GM19324 (cell line): Measurements from ENCODE around the gene ASAP3.
"Not testable (repeated sequence)": the region's sequence is repeated elsewhere in the genome, so short reads cannot be mapped to it uniquely, and the experiment has no call there.

Experiments used
- ATAC-seq: cut with Tn5 transposase; IDR thresholded peaks from one replicate; pipeline ENCODE4 v1.9.1; 2021; ENCODE audit warnings: mild to moderate bottlenecking, moderate library complexity; ENCODE audit not compliant: unreplicated experiment, low FRiP score

Gene ASAP3

DNA sequence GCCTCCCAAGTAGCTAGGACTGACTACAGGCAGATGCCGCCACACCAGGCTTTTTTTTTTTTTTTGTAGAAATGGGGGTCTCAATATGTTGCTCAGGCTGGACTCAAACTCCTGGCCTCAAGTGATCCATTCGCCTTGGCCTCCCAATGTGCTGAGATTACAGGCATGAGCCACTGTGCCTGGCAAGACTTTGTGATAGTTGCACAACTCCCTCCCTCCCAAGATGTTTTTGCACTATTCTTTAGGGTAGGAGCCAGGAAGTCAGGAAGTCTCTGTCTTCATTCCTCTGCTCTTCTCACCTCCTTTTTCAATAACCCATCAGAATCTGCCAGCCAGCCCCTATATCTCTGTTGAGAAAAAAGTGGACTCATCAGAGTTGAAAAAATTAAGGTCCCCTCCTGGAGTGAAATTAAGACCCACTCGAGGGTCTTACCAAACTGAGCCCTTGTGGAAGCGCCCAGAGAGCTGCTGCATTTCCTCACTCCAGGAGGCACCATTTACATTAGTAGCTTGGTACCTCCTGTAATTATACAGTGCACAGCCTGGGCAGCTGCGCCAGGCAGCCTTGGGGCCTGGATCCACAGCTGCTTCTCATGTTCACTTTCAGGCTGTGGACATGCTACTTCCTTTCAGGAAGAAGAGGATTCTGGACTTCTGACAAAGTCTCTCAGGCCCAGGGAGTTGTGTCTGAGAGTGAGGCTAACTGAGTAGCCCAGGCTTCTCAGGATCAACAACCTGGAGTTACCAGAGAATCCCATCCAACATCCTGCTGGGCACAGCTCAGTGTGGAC is 83.5 kb downstream of the ASAP3 start:
- no peak for ATAC-seq

GRCh38 chr1:23399229-23399628 is 84.8 kb downstream of the ASAP3 start:
- no peak for ATAC-seq

- no peak for ATAC-seq
These were observed 86.1 kb downstream of the ASAP3 start for GRCh38 chr1:23397908-23398307.

GRCh38 chr1:23396380-23396779 is 87.6 kb downstream of the ASAP3 start:
- no peak for ATAC-seq

- no peak for ATAC-seq
These were observed 88.1 kb downstream of the ASAP3 start for GRCh38 chr1:23395849-23396248.

DNA sequence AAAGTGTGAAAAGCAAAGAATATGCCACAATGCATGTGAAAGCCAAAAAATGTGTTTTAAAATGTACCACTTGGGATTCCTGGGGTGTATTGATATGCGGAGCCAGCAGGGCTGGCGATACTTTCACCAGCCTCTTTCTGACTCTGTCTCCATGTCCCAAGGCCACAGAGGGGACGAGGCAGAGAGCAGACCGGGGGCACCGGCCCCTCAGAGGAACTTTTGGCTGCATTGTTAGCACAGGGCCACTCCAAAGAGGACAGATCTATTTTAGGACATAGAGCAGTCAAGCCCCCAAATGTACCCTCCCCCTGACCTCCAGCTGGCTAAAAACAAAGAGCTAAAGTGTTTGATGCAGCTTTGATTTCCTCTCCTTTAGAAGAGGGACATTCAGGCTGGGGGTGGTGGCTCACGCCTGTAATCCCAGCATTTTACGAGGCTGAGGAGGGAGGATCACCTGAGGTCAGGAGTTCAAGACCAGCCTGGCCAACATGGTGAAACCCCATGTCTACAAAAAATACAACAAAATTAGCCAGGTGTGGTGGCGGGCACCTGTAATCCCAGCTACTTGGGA is 88.7 kb downstream of the ASAP3 start:
- ATAC-seq: no peak

- ATAC-seq: no peak
These were observed 89.3 kb downstream of the ASAP3 start for GRCh38 chr1:23394684-23395083.

GRCh38 chr1:23394181-23394580 is 89.8 kb downstream of the ASAP3 start:
- ATAC-seq: no peak

DNA sequence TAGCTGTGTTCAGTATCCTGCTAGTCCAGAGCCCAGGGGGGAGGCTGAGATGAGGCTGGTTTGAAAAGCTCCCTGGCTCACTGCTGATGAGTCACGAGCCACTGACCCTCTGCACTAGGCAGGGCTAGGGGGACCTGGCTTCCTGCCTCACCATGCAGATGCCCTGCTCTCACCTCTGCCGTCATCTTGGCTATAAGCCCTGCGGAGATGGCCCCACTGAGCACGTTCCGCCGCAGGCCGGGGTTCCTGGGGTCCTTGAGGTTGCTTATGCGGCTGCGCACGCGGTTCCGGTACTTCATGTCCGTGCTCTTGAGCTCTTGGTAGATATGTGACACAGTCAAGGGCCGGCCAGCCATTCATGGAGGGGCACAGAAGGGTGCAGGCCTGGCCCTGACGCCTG is 90.3 kb downstream of the ASAP3 start:
- no peak for ATAC-seq

DNA sequence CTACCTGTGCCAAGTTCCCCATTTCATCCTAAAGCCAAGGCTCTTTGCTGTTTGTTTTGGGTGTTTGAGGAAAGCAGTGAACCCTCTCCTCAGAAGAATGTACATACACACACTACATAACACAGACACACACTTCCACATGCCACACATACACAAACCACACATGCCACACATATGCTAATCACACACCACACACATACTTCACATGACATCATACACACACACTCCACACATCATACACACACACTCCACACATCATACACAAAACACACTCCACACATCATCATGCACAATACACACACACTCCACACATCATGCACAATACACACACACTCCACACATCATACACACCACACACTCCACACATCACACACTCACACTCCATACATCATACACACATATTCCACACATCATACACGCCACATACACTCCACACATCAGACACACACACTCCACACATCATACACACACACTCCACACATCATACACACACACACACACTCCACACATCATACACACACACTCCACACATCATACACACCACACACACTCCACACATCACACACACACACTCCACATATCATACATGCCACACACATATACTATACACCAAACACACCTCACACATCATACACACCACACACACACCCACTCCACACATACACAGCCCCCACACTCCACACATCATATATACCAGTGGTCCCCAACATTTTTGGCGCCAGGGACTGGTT is 91.7 kb downstream of the ASAP3 start:
- no peak for ATAC-seq

- ATAC-seq: no peak
These were observed 94.1 kb downstream of the ASAP3 start for GRCh38 chr1:23389837-23390321.

- no peak for ATAC-seq
These were observed 96.5 kb downstream of the ASAP3 start for GRCh38 chr1:23387494-23387893.

DNA sequence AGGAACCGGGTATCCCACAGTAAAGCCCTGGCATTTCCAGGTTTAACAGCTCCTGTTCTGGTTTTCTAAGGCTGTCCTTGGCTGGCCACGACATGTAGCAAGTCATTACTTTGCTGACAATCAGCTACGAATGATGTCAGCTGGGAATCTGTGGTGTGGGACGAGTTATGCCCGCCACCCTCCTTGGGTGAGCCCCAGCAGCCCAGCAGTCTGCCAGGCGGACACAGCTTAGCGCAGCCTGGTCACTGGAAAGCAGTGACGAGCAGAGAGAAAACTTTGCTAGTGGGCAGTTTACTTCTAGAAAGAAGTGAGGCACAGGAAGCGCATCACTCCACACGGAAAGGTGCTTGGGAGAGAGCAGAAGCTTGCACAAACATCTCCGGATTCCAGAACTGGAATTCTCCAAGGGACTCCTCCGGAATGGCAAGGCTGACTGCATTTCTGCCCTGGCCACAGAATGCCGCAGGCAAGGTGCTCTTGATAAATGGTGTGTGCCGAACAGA is 98.8 kb downstream of the ASAP3 start:
- no peak for ATAC-seq

GRCh38 chr1:23384312-23385058 is 99.5 kb downstream of the ASAP3 start:
- no peak for ATAC-seq

- ATAC-seq: no peak
These were observed 100.2 kb downstream of the ASAP3 start for GRCh38 chr1:23383577-23384311.

- no peak for ATAC-seq
These were observed 102.6 kb downstream of the ASAP3 start for GRCh38 chr1:23381233-23381885.

- ATAC-seq: no peak
These were observed 103.3 kb downstream of the ASAP3 start for GRCh38 chr1:23380719-23381118.

DNA sequence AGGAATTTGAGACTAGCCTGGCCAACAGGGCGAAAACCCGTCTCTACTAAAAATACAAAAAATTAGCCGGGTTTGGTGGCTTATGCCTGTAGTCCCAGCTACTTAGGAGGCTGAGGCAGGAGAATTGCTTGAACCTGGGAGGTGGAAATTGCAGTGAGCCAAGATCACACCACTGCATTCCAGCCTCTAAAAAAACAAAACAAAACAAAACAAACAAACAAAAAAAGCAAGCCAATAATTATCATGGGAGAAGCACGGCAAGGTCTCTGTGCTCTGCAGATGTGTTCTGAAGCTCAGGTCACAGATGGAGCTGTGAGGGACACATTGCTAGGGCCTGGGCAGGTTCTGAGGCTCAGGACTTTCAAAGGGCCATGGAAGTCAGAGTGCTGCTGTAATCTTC is 103.7 kb downstream of the ASAP3 start:
- ATAC-seq: not testable (repeated sequence)
